ENCODE results near the gene DUSP28.

DUSP28 gene, protein sequence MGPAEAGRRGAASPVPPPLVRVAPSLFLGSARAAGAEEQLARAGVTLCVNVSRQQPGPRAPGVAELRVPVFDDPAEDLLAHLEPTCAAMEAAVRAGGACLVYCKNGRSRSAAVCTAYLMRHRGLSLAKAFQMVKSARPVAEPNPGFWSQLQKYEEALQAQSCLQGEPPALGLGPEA

DNA sequence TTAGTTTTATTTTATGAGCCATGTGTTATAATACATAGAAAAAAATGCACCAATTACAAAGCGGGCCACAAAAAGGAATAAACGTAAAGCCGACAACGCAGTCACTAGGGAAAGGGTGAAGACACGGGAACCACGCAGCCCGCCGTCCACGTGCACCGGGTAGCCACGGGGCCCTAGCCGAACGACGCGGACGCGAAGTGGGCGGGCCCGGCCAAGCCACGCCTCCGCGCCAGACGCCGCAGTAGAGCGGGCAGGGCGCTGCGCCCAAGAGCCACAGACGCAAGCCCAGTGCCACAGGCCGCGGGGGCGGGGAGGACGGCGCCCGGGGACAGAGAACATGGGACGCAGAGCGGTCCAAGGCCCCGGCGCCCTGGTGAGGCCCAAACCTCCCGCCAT is at the start of gene DUSP28:
TSS of gene DUSP28 (plus strand) at position 274 of the 396 bp plus-strand sequence. CDS start 328 bp downstream, outside the sequence.
- Histone ChIP-seq H3K36me3 (ENCODE audit: control insufficient read depth, insufficient read depth, low read length, severe bottlenecking) (no peaks in the 10 kb centered on the region), H3K4me1 (ENCODE audit: control insufficient read depth, insufficient read depth, low read length) (peaks cover 43% of the 10 kb centered on the region), H3K9ac (ENCODE audit: low read length) (peak within 1 kb of the TSS; percentile 91), H3K27me3 (replicated peaks; ENCODE audit: control insufficient read depth, insufficient read depth, low read length) (no peaks in the 10 kb centered on the region), H3K4me3 (ENCODE audit: low read length) (peak within 1 kb of the TSS; percentile 85), H3K9me3 (ENCODE audit: control insufficient read depth, low read length) (no peaks in the 10 kb centered on the region)
- peak; percentile 97 for DNase-seq (ENCODE audit: low read depth)

DNA sequence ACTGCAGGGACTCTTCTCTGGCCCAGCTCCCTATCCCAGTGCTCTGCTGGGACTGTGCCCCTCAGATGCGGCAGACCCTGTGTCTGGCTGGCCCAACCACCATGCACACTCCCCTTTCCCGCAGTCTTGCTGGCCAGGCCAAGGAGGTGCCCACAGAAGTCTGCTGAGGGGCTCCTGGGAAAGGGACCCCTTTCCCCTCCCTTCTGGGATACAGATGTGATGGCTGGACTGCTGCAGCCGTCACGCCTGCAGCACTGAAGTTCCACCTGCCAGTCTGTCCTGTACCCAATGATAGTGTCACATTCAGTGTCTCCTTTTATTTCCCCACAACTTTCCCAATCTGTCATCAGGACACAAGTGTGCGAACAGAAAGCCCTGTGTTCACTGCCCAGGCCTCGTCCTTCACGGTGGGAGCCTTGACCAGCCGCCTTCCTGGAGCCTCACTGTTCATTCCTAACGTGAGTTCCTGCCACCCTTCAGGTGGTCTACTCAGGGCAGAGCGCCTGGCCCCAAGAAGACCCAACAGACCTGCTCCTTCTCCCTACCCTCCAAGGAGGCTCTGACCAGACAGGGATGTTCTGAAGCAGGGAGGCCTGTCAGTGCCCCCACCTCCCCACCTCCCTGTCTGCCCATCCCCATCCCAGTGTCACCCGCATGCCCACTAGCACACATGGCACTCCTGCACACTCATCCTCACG is 49.5 kb upstream of the DUSP28 start:
- Histone ChIP-seq H3K9me3 (ENCODE audit: control insufficient read depth, low read length) (no peaks in the 10 kb centered on the region), H3K27me3 (replicated peaks; ENCODE audit: control insufficient read depth, insufficient read depth, low read length) (no peaks in the 10 kb centered on the region), H3K9ac (ENCODE audit: low read length) (no peak overlapping the region), H3K36me3 (ENCODE audit: control insufficient read depth, insufficient read depth, low read length, severe bottlenecking) (peaks cover 2% of the 10 kb centered on the region), H3K4me3 (ENCODE audit: low read length) (no peak overlapping the region), H3K4me1 (ENCODE audit: control insufficient read depth, insufficient read depth, low read length) (peaks cover 3% of the 10 kb centered on the region)
- DNase-seq (ENCODE audit: low read depth) = no peak

- Histone ChIP-seq H3K27me3 (replicated peaks; ENCODE audit: control insufficient read depth, insufficient read depth, low read length) (no peaks in the 10 kb centered on the region), H3K36me3 (ENCODE audit: control insufficient read depth, insufficient read depth, low read length, severe bottlenecking) (peaks cover 2% of the 10 kb centered on the region), H3K9ac (ENCODE audit: low read length) (no peak overlapping the region), H3K4me1 (ENCODE audit: control insufficient read depth, insufficient read depth, low read length) (peaks cover 3% of the 10 kb centered on the region), H3K4me3 (ENCODE audit: low read length) (no peak overlapping the region), H3K9me3 (ENCODE audit: control insufficient read depth, low read length) (no peaks in the 10 kb centered on the region)
- DNase-seq (ENCODE audit: low read depth) = no peak
Measured at GRCh38 chr2:240511351-240512108, 48.6 kb upstream of the DUSP28 start.

DNA sequence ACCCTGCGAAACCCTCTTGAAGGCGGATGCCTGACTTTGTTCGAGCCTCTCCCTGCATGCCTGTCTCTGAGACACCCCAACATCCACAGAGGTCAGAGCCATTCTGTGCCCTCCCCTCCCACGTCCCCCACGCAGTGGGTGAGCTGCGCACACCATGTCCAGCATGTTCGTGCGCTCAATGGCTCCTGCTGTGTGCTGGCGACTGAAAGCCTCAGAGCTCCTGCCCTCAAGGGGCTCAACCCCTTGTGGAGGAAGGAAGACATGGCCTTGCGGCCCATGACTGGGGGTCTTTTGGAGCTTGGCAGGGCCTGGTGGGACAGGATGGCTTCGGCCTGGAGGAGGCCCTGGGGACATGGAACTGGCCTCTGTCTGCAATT is 48.1 kb upstream of the DUSP28 start:
- no peak for DNase-seq (ENCODE audit: low read depth)
- Histone ChIP-seq H3K27me3 (replicated peaks; ENCODE audit: control insufficient read depth, insufficient read depth, low read length) (no peaks in the 10 kb centered on the region), H3K9me3 (ENCODE audit: control insufficient read depth, low read length) (no peaks in the 10 kb centered on the region), H3K4me3 (ENCODE audit: low read length) (no peak overlapping the region), H3K9ac (ENCODE audit: low read length) (no peak overlapping the region), H3K4me1 (ENCODE audit: control insufficient read depth, insufficient read depth, low read length) (peaks cover 3% of the 10 kb centered on the region), H3K36me3 (ENCODE audit: control insufficient read depth, insufficient read depth, low read length, severe bottlenecking) (peaks cover 2% of the 10 kb centered on the region)

DNA sequence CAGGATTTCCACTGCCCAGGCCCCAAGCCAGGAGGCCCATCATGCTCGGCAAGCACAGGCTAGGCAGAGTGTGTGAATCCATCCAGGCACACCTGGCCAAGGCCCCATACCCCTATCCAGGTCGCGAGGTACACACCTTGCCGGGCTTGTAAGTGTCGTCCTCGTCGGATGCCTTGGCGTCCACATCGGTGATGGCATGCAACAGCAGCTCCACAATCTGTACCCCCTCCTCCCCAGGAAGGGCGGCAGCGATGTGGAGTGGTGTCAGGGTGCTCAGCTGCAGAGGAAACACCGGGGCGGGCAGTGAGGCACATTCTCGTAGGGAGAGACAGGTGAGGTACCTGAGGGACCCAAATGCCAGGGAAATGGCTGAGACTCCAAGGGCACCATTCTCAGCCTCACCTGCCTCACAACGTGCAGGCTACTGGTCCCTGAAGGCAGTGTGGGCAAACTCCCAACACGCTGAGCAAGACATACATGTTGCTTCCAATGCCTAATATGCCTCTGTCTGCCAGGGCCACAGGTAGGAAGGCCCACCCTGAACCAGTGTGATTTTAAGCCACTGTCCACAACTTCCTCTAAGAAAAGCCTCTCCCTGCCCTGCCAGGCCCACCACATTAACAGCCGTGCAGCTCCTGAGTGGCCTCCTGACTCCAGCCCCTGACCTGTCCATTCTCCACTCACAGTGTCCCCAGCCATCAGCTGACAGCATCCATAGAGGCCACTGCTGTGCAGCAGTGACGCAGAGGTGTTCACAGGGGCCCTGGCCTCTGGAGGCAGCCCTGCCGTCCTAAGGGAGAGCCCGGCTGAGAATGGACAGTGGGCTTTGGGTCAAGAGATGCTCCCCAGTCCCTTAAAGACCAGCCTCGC is 47.3 kb upstream of the DUSP28 start:
- no peak overlapping the region for H3K9ac ChIP-seq (ENCODE audit: low read length)
- H3K4me3 ChIP-seq (ENCODE audit: low read length) = no peak overlapping the region
- H3K9me3 ChIP-seq (ENCODE audit: control insufficient read depth, low read length) = no peaks in the 10 kb centered on the region
- no peaks in the 10 kb centered on the region for H3K27me3 ChIP-seq (replicated peaks; ENCODE audit: control insufficient read depth, insufficient read depth, low read length)
- no peak for DNase-seq (ENCODE audit: low read depth)
- H3K36me3 ChIP-seq (ENCODE audit: control insufficient read depth, insufficient read depth, low read length, severe bottlenecking) = peaks cover 2% of the 10 kb centered on the region
- peaks cover 3% of the 10 kb centered on the region for H3K4me1 ChIP-seq (ENCODE audit: control insufficient read depth, insufficient read depth, low read length)

DNA sequence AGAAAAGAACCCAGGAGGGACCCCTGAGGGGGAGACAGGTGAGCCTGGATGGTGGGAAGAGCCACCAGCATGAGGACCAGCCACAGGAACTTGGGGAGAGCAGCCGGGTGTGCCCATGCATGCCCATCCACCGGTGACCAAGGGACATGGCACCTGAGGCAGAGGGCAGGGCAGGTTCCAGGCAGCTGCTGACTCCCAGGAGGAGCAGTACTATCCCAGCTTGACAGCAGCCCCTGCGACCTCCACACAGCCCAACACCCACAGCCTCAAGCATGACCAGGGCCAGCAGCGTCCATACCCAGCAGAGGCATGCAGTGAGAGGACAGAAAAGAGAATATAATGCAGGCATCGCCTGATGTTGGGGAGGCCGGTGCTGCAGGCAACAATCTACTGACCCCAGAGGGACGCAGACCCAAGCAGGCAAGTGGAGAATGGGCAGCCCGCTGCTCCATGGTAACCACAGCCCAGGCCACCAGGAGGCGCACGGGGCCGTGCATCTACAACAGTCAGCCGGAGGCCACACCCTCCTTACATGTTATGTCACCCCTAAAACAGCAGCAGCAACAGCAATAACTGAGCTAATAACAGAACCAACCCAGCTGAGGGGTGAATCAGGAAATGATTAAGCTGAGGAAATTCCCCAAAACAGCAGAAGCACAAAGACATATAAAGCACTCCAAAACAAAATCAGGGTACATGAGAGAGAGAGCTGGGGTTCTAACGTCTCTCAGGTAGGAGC is 46.4 kb upstream of the DUSP28 start:
- peak overlapping the region; percentile 37 for H3K9ac ChIP-seq (ENCODE audit: low read length)
- H3K27me3 ChIP-seq (replicated peaks; ENCODE audit: control insufficient read depth, insufficient read depth, low read length) = no peaks in the 10 kb centered on the region
- H3K9me3 ChIP-seq (ENCODE audit: control insufficient read depth, low read length) = no peaks in the 10 kb centered on the region
- peaks cover 2% of the 10 kb centered on the region for H3K36me3 ChIP-seq (ENCODE audit: control insufficient read depth, insufficient read depth, low read length, severe bottlenecking)
- H3K4me1 ChIP-seq (ENCODE audit: control insufficient read depth, insufficient read depth, low read length) = peaks cover 3% of the 10 kb centered on the region
- no peak overlapping the region for H3K4me3 ChIP-seq (ENCODE audit: low read length)
- peak; percentile 88 for DNase-seq (ENCODE audit: low read depth)

DNA sequence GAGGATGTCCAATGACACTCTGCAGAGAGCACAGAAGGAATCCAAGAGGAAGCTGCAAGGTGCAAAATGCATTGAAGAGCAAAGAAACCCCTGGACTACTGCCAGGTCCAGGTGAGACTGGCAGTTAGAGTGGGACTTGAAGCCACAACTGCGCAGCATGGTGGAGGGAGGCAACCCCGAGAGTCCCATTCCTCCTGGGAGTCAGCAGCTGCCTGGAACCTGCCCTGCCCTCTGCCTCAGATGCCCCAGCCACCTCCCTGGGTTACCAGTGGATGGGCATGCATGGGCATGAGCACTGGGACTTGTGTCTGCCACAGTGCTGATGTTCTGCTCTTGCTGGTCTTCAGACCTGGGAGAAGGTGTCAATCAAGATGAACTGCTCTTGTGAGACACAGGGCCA is 45.5 kb upstream of the DUSP28 start:
- no peaks in the 10 kb centered on the region for H3K27me3 ChIP-seq (replicated peaks; ENCODE audit: control insufficient read depth, insufficient read depth, low read length)
- no peak overlapping the region for H3K9ac ChIP-seq (ENCODE audit: low read length)
- peaks cover 2% of the 10 kb centered on the region for H3K36me3 ChIP-seq (ENCODE audit: control insufficient read depth, insufficient read depth, low read length, severe bottlenecking)
- H3K9me3 ChIP-seq (ENCODE audit: control insufficient read depth, low read length) = no peaks in the 10 kb centered on the region
- no peak overlapping the region for H3K4me3 ChIP-seq (ENCODE audit: low read length)
- no peak for DNase-seq (ENCODE audit: low read depth)
- peaks cover 3% of the 10 kb centered on the region for H3K4me1 ChIP-seq (ENCODE audit: control insufficient read depth, insufficient read depth, low read length)

DNA sequence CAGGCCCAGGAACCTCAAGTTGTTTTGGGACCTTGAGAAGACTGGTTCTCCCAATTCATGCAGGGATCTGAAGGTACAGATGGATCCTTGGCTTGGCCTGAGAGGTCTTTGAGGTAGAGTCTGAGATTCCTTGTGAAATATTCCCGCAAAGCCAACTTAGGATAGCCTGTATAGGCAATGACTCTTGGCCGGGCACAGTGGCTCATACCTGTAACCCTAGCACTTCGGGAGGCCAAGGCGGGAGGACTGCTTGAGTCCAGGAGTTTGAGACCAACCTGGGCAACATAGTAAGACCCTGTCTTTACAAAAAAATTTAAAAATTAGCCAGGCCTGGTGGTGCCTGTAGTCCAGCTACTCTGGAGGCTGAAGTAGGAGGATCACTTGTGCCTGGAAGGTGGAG is 42.8 kb upstream of the DUSP28 start:
- H3K4me3 ChIP-seq (ENCODE audit: low read length) = no peak overlapping the region
- peaks cover 12% of the 10 kb centered on the region for H3K4me1 ChIP-seq (ENCODE audit: control insufficient read depth, insufficient read depth, low read length)
- DNase-seq (ENCODE audit: low read depth) = no peak
- H3K27me3 ChIP-seq (replicated peaks; ENCODE audit: control insufficient read depth, insufficient read depth, low read length) = peaks cover 5% of the 10 kb centered on the region
- no peaks in the 10 kb centered on the region for H3K9me3 ChIP-seq (ENCODE audit: control insufficient read depth, low read length)
- no peaks in the 10 kb centered on the region for H3K36me3 ChIP-seq (ENCODE audit: control insufficient read depth, insufficient read depth, low read length, severe bottlenecking)
- no peak overlapping the region for H3K9ac ChIP-seq (ENCODE audit: low read length)

DNA sequence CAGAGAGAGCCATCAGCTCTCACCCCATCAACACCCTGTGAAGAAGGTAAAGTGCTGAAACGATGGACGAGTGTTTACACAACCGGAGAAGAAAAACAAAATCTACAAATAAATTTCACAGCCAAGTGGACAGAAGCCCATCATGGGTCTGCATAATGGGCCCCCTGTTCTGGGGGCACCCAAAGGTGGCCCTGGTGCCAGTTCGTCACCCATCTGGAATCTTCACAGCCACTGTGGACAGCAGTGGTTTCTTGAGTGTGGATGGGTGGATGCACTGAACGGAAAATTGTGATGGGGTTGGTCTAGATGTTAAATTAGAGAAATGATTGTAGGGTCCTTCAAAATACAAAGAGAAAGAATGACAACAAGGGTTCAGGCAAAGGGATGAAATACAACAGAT is 41.2 kb upstream of the DUSP28 start:
- Histone ChIP-seq H3K4me1 (ENCODE audit: control insufficient read depth, insufficient read depth, low read length) (peaks cover 11% of the 10 kb centered on the region), H3K36me3 (ENCODE audit: control insufficient read depth, insufficient read depth, low read length, severe bottlenecking) (peaks cover 12% of the 10 kb centered on the region), H3K9ac (ENCODE audit: low read length) (peak overlapping the region; percentile 3), H3K4me3 (ENCODE audit: low read length) (peak overlapping the region; percentile 61), H3K9me3 (ENCODE audit: control insufficient read depth, low read length) (no peaks in the 10 kb centered on the region), H3K27me3 (replicated peaks; ENCODE audit: control insufficient read depth, insufficient read depth, low read length) (peaks cover 5% of the 10 kb centered on the region)
- DNase-seq (ENCODE audit: low read depth) = no peak

DNA sequence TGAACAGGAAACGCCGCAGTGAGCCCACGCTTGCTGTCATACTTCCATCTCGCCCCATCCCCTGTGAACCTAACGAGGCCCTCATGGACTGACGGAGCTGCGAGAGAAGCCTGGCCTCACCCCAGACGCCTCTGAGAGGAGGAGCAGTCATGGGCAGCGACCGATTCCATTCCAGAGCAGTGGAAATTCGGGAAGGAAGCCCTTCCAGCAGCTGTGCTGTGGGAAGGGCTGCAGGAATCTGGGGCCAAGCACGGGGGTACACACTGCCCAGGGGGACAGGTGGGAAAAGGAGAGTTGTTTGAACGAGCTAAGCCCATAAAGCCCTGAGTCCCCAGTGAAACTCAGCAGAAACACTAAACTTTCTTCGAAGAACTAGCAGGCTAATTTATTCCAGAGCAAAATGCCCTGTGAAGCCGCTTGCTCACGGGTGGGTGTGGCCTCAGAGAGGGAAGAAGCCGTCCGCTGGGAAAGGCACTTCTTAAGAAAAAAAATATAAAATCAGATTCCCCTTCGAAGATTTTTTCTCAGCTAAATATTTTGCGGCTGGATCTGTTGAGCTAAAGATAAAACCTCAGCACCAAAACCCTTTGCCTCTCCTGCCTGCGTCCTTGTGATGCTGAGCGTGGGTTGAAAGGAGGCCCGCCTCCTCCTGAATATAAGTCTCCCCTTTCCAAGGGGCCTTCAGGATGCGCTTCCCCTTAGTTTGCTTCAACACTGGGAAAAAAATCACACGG is 40.6 kb upstream of the DUSP28 start:
- peak; percentile 73 for DNase-seq (ENCODE audit: low read depth)
- peaks cover 12% of the 10 kb centered on the region for H3K36me3 ChIP-seq (ENCODE audit: control insufficient read depth, insufficient read depth, low read length, severe bottlenecking)
- H3K4me1 ChIP-seq (ENCODE audit: control insufficient read depth, insufficient read depth, low read length) = peaks cover 9% of the 10 kb centered on the region
- peak overlapping the region; percentile 3 for H3K9ac ChIP-seq (ENCODE audit: low read length)
- H3K4me3 ChIP-seq (ENCODE audit: low read length) = peak overlapping the region; percentile 61
- peaks cover 5% of the 10 kb centered on the region for H3K27me3 ChIP-seq (replicated peaks; ENCODE audit: control insufficient read depth, insufficient read depth, low read length)
- no peaks in the 10 kb centered on the region for H3K9me3 ChIP-seq (ENCODE audit: control insufficient read depth, low read length)

All from adipocyte (in vitro differentiated cells).